GM12872 (cell line): ENCODE measurements around the gene CALN1.
A peak's percentile ranks its signal among the peaks of the same experiment; 100 is the strongest.

Experiments
- TF ChIP-seq, protein P1 (sequence below): IDR thresholded peaks from 3 replicates; pipeline ENCODE4 v1.5.1; 2011; ENCODE audit warnings: low read depth, mild to moderate bottlenecking, low read length, moderate library complexity; ENCODE audit not compliant: insufficient read depth

CALN1 gene

GRCh38 chr7:72336382-72336631 lies 75.8 kb downstream of the CALN1 start:
- TF ChIP-seq, protein P1, sequence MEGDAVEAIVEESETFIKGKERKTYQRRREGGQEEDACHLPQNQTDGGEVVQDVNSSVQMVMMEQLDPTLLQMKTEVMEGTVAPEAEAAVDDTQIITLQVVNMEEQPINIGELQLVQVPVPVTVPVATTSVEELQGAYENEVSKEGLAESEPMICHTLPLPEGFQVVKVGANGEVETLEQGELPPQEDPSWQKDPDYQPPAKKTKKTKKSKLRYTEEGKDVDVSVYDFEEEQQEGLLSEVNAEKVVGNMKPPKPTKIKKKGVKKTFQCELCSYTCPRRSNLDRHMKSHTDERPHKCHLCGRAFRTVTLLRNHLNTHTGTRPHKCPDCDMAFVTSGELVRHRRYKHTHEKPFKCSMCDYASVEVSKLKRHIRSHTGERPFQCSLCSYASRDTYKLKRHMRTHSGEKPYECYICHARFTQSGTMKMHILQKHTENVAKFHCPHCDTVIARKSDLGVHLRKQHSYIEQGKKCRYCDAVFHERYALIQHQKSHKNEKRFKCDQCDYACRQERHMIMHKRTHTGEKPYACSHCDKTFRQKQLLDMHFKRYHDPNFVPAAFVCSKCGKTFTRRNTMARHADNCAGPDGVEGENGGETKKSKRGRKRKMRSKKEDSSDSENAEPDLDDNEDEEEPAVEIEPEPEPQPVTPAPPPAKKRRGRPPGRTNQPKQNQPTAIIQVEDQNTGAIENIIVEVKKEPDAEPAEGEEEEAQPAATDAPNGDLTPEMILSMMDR: no peak

GRCh38 chr7:72335561-72336381 lies 76.4 kb downstream of the CALN1 start:
- TF ChIP-seq, protein P1: no peak

DNA sequence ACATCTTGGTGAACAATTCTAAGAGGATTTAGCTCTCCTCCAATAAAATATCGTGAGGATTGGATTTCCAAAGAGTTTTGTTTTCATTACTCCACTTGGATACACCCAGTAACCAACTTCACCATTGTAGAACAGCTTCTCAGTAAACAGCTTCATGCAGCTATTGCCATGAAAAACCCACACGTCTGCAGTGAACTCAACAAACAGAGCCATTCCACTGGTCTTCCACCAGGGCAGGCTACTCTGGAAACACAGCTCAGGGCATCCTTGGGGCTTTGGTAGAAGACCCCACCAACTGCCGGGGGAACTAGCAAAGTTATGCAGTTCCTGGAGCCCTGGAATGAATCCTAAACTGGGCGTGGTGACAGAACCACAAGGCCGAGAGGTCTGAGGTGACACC lies 77.4 kb downstream of the CALN1 start:
- TF ChIP-seq, protein P1: no peak

GRCh38 chr7:72334066-72334465 lies 78.1 kb downstream of the CALN1 start:
- TF ChIP-seq, protein P1: 0 out of 3 replicates have a peak, but pooled peaks have one; percentile 14

GRCh38 chr7:72326811-72327210 lies 85.3 kb downstream of the CALN1 start:
- TF ChIP-seq, protein P1: no peak

- TF ChIP-seq, protein P1: no peak
Observed at GRCh38 chr7:72326365-72326764, 85.8 kb downstream of the CALN1 start.

DNA sequence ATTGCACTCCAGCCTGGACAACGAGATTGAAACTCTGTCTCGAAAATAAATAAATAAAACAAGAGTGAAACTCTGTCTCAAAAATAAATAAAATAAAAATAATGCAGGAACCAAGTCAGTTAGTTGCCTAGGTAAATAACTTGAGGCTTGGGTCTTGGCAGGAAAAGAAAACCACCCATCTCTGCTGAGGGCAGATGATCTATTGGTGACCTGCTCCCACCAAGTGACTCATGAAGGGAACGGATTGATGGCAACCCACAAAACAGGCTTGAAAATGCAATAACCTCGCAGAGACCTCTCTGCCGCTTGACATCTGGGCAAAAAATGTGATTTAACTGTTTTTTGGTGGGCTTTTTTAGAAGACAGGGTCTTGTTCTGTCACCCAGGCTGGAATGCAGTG lies 86.6 kb downstream of the CALN1 start:
- TF ChIP-seq, protein P1: no peak
